DND-41 (cell line): ENCODE measurements around the gene P3R3URF.

Experiments used
- ATAC-seq: fragments of 200-7000 bp; cut with Tn5 transposase; 3 replicates; pipeline ENCODE4 v1.9.1; 2021; ENCODE audit warnings: low read depth; ENCODE audit not compliant: insufficient read depth
- DNase-seq: peaks from one replicate; pipeline ENCODE4 v3.0.0-alpha.2; 2020
- H2AFZ ChIP-seq: 2 replicates; pipeline ENCODE4 v1.6.0; 2012; ENCODE audit warnings: low read depth, low read length
- H3K27ac ChIP-seq: 2 replicates; pipeline ENCODE4 v1.5.1; 2012; ENCODE audit warnings: low read length, inconsistent platforms
- H3K27me3 ChIP-seq: fragments of 200-600 bp; sonication (generic); 2 replicates; pipeline ENCODE4 v1.6.0; 2012; ENCODE audit warnings: low read length, mild to moderate bottlenecking, inconsistent platforms; ENCODE audit not compliant: insufficient read depth, poor library complexity
- H3K36me3 ChIP-seq: 2 replicates; pipeline ENCODE4 v1.5.1; 2012; ENCODE audit warnings: low read length, inconsistent platforms; ENCODE audit not compliant: insufficient read depth
- H3K4me1 ChIP-seq: 2 replicates; pipeline ENCODE4 v1.5.1; 2012; ENCODE audit warnings: mild to moderate bottlenecking, low read length; ENCODE audit not compliant: insufficient read depth
- H3K4me2 ChIP-seq: 2 replicates; pipeline ENCODE4 v1.6.0; 2012; ENCODE audit warnings: mild to moderate bottlenecking, moderate library complexity, low read length, inconsistent platforms; ENCODE audit not compliant: insufficient read depth
- H3K4me3 ChIP-seq, 2 experiments: fragments of 200-600 bp in 1 of 2; shearing (Covaris generic) in 1 of 2; 2 replicates each; pipeline ENCODE4 v1.5.1; 2012 to 2016; ENCODE audit warnings: inconsistent platforms in 2 of 2, low read length in 2 of 2, mild to moderate bottlenecking in 2 of 2, low read depth in 1 of 2, moderate library complexity in 1 of 2
- H3K79me2 ChIP-seq: 2 replicates; pipeline ENCODE4 v1.6.0; 2012; ENCODE audit warnings: low read length, inconsistent platforms; ENCODE audit not compliant: insufficient read depth
- H3K9ac ChIP-seq: 2 replicates; pipeline ENCODE4 v1.6.0; 2012; ENCODE audit warnings: low read depth, mild to moderate bottlenecking, inconsistent platforms, low read length, moderate library complexity
- H3K9me3 ChIP-seq: 2 replicates; pipeline ENCODE4 v1.5.1; 2012; ENCODE audit warnings: low read length, moderate library complexity, mild to moderate bottlenecking, inconsistent platforms; ENCODE audit not compliant: insufficient read depth, severe bottlenecking
- H4K20me1 ChIP-seq: 2 replicates; pipeline ENCODE4 v1.6.0; 2012; ENCODE audit warnings: low read length; ENCODE audit not compliant: insufficient read depth
- CTCF ChIP-seq: IDR thresholded peaks from 2 replicates; pipeline ENCODE4 v1.5.1; 2012; ENCODE audit warnings: borderline replicate concordance, low read length, moderate library complexity, mild to moderate bottlenecking; ENCODE audit not compliant: poor library complexity, severe bottlenecking; ENCODE audit errors: extremely low read depth
- EZH2 ChIP-seq: IDR thresholded peaks from 3 replicates; pipeline ENCODE4 v1.6.1; 2012; ENCODE audit warnings: borderline replicate concordance, low read depth, mild to moderate bottlenecking, moderate library complexity, low read length, inconsistent platforms; ENCODE audit not compliant: severe bottlenecking

Gene P3R3URF

GRCh38 chr1:46183926-46184557 lies 7.8 kb upstream of the P3R3URF start:
- Histone ChIP-seq H2AFZ (no peak overlapping the region), H3K4me3 (no peak overlapping the region), H3K9me3 (no peaks in the 10 kb centered on the region), H3K36me3 (peaks cover 20% of the 10 kb centered on the region), H3K27me3 (no peaks in the 10 kb centered on the region), H4K20me1 (no peaks in the 10 kb centered on the region), H3K9ac (no peak overlapping the region), H3K27ac (no peak overlapping the region), H3K4me2 (no peak overlapping the region), H3K79me2 (no peaks in the 10 kb centered on the region), H3K4me1 (peaks cover 16% of the 10 kb centered on the region)
- no peak for TF ChIP-seq EZH2
- no peak for TF ChIP-seq CTCF
- ATAC-seq (no peak), DNase-seq (no peak)

DNA sequence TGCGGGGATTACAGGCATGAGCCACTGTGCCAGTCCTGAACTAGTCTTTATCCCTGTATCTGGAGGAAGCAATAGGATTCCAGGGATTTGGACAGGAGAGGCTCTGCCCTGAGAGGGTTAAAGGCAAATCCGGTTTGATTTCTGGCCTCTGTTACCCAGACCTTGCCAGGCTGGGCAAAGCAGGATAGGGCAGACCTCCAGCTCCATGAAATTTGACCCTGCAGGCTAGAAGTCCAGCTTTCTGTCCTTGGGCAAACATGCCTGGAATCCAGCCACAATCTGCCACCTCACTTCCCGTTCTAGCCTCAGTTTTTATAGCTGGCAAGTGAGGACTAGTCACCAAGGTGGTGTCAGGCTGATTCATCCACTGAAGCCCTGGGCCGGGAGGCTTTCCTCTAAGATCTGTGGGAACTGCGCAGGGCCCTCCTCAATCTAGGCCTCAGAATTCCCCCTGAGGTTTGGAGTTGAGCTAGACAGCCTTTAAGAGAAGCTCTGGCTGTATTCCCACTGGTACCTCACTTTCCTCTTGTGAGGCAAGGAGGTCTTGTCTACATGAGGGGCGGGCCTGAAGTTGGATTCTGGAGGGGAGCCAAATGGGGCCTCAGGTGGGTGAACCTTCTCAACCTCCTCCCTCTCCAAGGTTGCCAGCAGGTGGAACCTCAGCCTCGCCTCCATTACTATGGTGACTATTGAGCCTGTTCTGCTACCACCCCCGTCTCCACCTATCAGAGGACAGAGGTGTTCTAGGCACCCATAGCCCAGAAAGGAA lies 7.0 kb upstream of the P3R3URF start:
- Histone ChIP-seq H4K20me1 (no peaks in the 10 kb centered on the region), H3K9me3 (no peaks in the 10 kb centered on the region), H3K27me3 (no peaks in the 10 kb centered on the region), H3K27ac (no peak overlapping the region), H2AFZ (no peak overlapping the region), H3K4me1 (peaks cover 16% of the 10 kb centered on the region), H3K4me2 (no peak overlapping the region), H3K4me3 (no peak overlapping the region), H3K36me3 (peaks cover 13% of the 10 kb centered on the region; the same call in 1 of the 2 replicates), H3K9ac (no peak overlapping the region), H3K79me2 (no peaks in the 10 kb centered on the region)
- no peak for TF ChIP-seq EZH2
- no peak for TF ChIP-seq CTCF
- DNase-seq = no peak
- no peak for ATAC-seq

DNA sequence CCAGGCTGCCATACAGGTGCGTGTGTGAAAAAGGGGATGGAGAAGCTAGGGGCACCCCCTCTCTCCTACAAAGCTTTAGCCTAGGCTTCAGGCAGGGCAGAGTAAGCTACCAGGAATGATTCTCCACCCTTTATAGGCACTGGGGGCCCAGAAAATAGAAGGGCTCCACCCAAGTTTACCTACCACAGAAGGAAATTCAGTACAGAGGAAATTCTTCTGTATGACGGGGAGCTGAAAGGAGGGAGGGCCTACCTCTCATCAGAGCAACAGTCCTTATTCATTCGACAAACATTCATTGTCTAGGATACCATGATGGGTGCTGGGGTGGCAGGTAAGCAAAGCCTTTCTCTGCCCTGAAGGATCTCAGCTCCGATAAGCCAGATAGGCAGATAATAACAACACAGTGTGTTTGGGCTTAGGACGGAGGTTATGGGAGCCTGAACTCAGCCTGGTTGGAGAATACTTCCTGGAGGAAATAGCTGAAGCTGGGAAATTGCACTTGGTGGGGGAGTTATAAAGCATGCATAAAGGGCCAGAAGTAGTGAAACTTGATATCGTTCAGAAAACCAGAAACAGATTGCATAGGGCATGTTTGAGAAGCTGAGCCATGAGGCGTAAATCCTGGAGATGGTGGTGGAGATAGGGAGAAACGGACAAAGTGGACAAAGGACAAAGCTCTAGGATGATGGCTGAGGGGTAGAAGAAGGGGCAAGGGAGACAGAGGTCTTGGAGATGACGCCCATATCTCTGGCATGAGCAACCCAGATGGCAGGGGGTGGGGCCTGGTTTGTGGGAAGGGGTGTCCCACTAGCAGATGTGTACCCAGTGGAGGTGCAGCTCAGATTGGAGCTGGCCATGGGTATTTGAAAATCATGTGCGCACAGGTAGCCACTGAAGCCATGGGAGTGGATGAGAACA lies 5.3 kb upstream of the P3R3URF start:
- DNase-seq = peak; percentile 67
- H3K79me2 ChIP-seq = no peaks in the 10 kb centered on the region
- H3K4me3 ChIP-seq = no peak overlapping the region
- no peak overlapping the region for H3K4me2 ChIP-seq
- H3K36me3 ChIP-seq = no peaks in the 10 kb centered on the region
- no peaks in the 10 kb centered on the region for H3K27me3 ChIP-seq
- no peaks in the 10 kb centered on the region for H4K20me1 ChIP-seq
- H3K9me3 ChIP-seq = no peaks in the 10 kb centered on the region
- ATAC-seq = peak; percentile 47
- no peak overlapping the region for H2AFZ ChIP-seq
- H3K27ac ChIP-seq = no peak overlapping the region
- H3K9ac ChIP-seq = no peak overlapping the region
- no peak for TF ChIP-seq CTCF
- TF ChIP-seq EZH2 = no peak
- H3K4me1 ChIP-seq = peaks cover 16% of the 10 kb centered on the region
